GM12873 (cell line): ENCODE results near the gene TMCC1.

Source experiments
- CTCF ChIP-seq: IDR thresholded peaks from 2 replicates; pipeline ENCODE4 v1.5.1; 2012; ENCODE audit warnings: low read depth, mild to moderate bottlenecking, moderate library complexity, low read length, control low read depth; ENCODE audit not compliant: insufficient read depth; ENCODE audit errors: missing control alignments

The TMCC1 gene

GRCh38 chr3:129699612-129700011, 193.9 kb downstream of the TMCC1 start:
- no peak for TF ChIP-seq CTCF

- no peak for TF ChIP-seq CTCF
Observed at GRCh38 chr3:129699199-129699598, 194.3 kb downstream of the TMCC1 start.

- TF ChIP-seq CTCF, result no peak
Observed at GRCh38 chr3:129697229-129697969, 196.1 kb downstream of the TMCC1 start.

- TF ChIP-seq CTCF, result no peak
Observed at GRCh38 chr3:129695230-129695629, 198.3 kb downstream of the TMCC1 start.

- TF ChIP-seq CTCF, result no peak
Observed at GRCh38 chr3:129694228-129694627, 199.3 kb downstream of the TMCC1 start.

- TF ChIP-seq CTCF, result no peak
Observed at GRCh38 chr3:129692743-129693142, 200.8 kb downstream of the TMCC1 start.

GRCh38 chr3:129690963-129691362, 202.5 kb downstream of the TMCC1 start:
- no peak for TF ChIP-seq CTCF
